Liver (tissue), 9 donors: ENCODE measurements around the gene GNG7. TPM values are rescaled to one million over a fixed set of nuclear protein-coding genes. Genes with fewer than 3 reads are reported as not detected.
A peak's percentile ranks its signal among the peaks of the same experiment; 100 is the strongest.

Experiments
- DNase-seq: peaks from one replicate; pipeline ENCODE4 v3.0.0-alpha.2; 2017; ENCODE audit warnings: low spot score
- H3K27ac ChIP-seq, 2 donors: one replicate each; pipeline ENCODE4 v1.7.0; 2013; ENCODE audit warnings: inconsistent platforms in 2 of 2, low read length in 2 of 2, control low read depth in 1 of 2, low read depth in 1 of 2, mild to moderate bottlenecking in 1 of 2
- H3K27me3 ChIP-seq, 4 donors: one replicate each; pipeline versions ENCODE4 v1.6.1 to v1.7.0; 2013; ENCODE audit warnings: low read length in 3 of 4, inconsistent platforms in 1 of 4, mild to moderate bottlenecking in 1 of 4, moderate library complexity in 1 of 4; ENCODE audit not compliant: control insufficient read depth in 4 of 4, insufficient read depth in 4 of 4
- H3K36me3 ChIP-seq, 4 donors: one replicate each; pipeline versions ENCODE4 v1.6.1 to v1.7.0; 2013; ENCODE audit warnings: low read length in 3 of 4, mild to moderate bottlenecking in 3 of 4, low read depth in 1 of 4, moderate library complexity in 1 of 4; ENCODE audit not compliant: control insufficient read depth in 4 of 4, insufficient read depth in 3 of 4
- H3K4me1 ChIP-seq, 4 donors: one replicate each; pipeline versions ENCODE4 v1.6.1 to v1.7.0; 2013; ENCODE audit warnings: low read length in 3 of 4, mild to moderate bottlenecking in 3 of 4, moderate library complexity in 1 of 4; ENCODE audit not compliant: control insufficient read depth in 4 of 4, insufficient read depth in 4 of 4
- H3K4me3 ChIP-seq, 3 donors: one replicate each; pipeline versions ENCODE4 v1.6.1 to v1.7.0; 2013; ENCODE audit warnings: low read length in 3 of 3, control low read depth in 1 of 3, low read depth in 1 of 3, mild to moderate bottlenecking in 1 of 3
- H3K9ac ChIP-seq, 2 donors: one replicate each; pipeline ENCODE4 v1.7.0; 2013; ENCODE audit warnings: low read length in 2 of 2, mild to moderate bottlenecking in 2 of 2, moderate library complexity in 2 of 2, control low read depth in 1 of 2, low read depth in 1 of 2
- H3K9me3 ChIP-seq, 4 donors: one replicate each; pipeline versions ENCODE4 v1.6.1 to v1.7.0; 2013; ENCODE audit warnings: low read length in 3 of 4; ENCODE audit not compliant: control insufficient read depth in 4 of 4
- EGR1 ChIP-seq, 2 donors: IDR thresholded peaks; 2 replicates each; pipeline ENCODE4 v1.6.1; 2016 to 2018; ENCODE audit warnings: antibody characterized with exemption in 2 of 2, low read depth in 2 of 2
- FOXA1 ChIP-seq: IDR thresholded peaks from 2 replicates; pipeline ENCODE4 v1.6.1; 2016; ENCODE audit warnings: antibody characterized with exemption
- FOXA2 ChIP-seq: IDR thresholded peaks from 2 replicates; pipeline ENCODE4 v1.6.1; 2016; ENCODE audit warnings: antibody characterized with exemption
- GABPA ChIP-seq, 2 donors: IDR thresholded peaks in 1 of 2; conservative IDR thresholded peaks in 1 of 2; 2 replicates each; pipeline ENCODE4 v1.6.1; 2016; ENCODE audit warnings: antibody characterized with exemption in 2 of 2, mild to moderate bottlenecking in 1 of 2, moderate library complexity in 1 of 2
- HNF4A ChIP-seq, 2 donors: conservative IDR thresholded peaks; 2 replicates each; pipeline ENCODE4 v1.6.1; 2016; ENCODE audit warnings: antibody characterized with exemption in 2 of 2, mild to moderate bottlenecking in 2 of 2
- HNF4G ChIP-seq: IDR thresholded peaks from 2 replicates; pipeline ENCODE4 v1.6.1; 2016; ENCODE audit warnings: antibody characterized with exemption
- JUND ChIP-seq, 2 donors: IDR thresholded peaks; 2 replicates each; pipeline ENCODE4 v1.6.1; 2016; ENCODE audit warnings: antibody characterized with exemption in 2 of 2
- MAX ChIP-seq: IDR thresholded peaks from 2 replicates; pipeline ENCODE4 v1.6.1; 2016; ENCODE audit warnings: antibody characterized with exemption
- NR2F2 ChIP-seq: IDR thresholded peaks from 2 replicates; pipeline ENCODE4 v1.6.1; 2016; ENCODE audit warnings: antibody characterized with exemption
- RAD21 ChIP-seq, 2 donors: IDR thresholded peaks; 2 replicates each; pipeline ENCODE4 v1.6.1; 2016; ENCODE audit warnings: antibody characterized with exemption in 2 of 2, mild to moderate bottlenecking in 2 of 2
- REST ChIP-seq: IDR thresholded peaks from 2 replicates; pipeline ENCODE4 v1.6.1; 2016; ENCODE audit warnings: antibody characterized with exemption, mild to moderate bottlenecking
- RXRA ChIP-seq, 2 donors: IDR thresholded peaks; 2 replicates each; pipeline ENCODE4 v1.6.1; 2017 to 2018; ENCODE audit warnings: antibody characterized with exemption in 2 of 2, mild to moderate bottlenecking in 1 of 2
- SP1 ChIP-seq: IDR thresholded peaks from 2 replicates; pipeline ENCODE4 v1.6.1; 2018; ENCODE audit warnings: antibody characterized with exemption, mild to moderate bottlenecking
- TAF1 ChIP-seq: conservative IDR thresholded peaks from 2 replicates; pipeline ENCODE4 v1.6.1; 2016; ENCODE audit warnings: antibody characterized with exemption, mild to moderate bottlenecking
- YY1 ChIP-seq: IDR thresholded peaks from 2 replicates; pipeline ENCODE4 v1.6.1; 2016; ENCODE audit warnings: antibody characterized with exemption, mild to moderate bottlenecking
- WGBS: extraction: QIAGEN DNeasy Blood & Tissue Kit; methylation state at CpG from one replicate; pipeline ENCODE4 v1.1.7; 2013; 5-methylcytosine and 5-hydroxymethylcytosine counted together
- polyA plus RNA-seq, 2 donors: library from polyadenylated mRNA; stranded (reverse) in 1 of 2; unstranded in 1 of 2; fragments of 200-250 nt in 1 of 2; fragments of >200 nt in 1 of 2; fragmentation: Nextera tagmentation in 1 of 2; extraction: Ambion mirVana in 1 of 2; gene quantifications; one replicate each; pipeline versions ENCODE4 v1.2.1 to v1.2.3, GENCODE V29; 2013 to 2015
- total RNA-seq, 2 donors: library from RNA; depleted of rRNA; stranded (reverse); fragments of >200 nt; gene quantifications; one replicate each; pipeline ENCODE4 v1.2.3, GENCODE V29; 2014
- TF ChIP-seq, protein P1 (sequence below): fragments of 150-350 bp; IDR thresholded peaks from 2 replicates; pipeline ENCODE4 v1.5.1; 2017; ENCODE audit warnings: improper control_type of control experiment, low read depth, low read length; ENCODE audit not compliant: missing input control
- TF ChIP-seq, protein P2 (sequence below): IDR thresholded peaks from 2 replicates; pipeline ENCODE4 v1.6.1; 2016; ENCODE audit warnings: antibody characterized with exemption
- TF ChIP-seq, protein P3 (sequence below): IDR thresholded peaks from 2 replicates; pipeline ENCODE4 v1.6.1; 2016; ENCODE audit warnings: antibody characterized with exemption
- donor health status: healthy.
- donor health status: healthy.
- donor health status: healthy.
- donor health status: healthy.
- donor health status: healthy.

The GNG7 gene
- total RNA-seq (1 to 10 TPM in 1 of 2 donors, under 1 TPM in 1; 0.75 to 1.1 TPM), polyA plus RNA-seq (1 to 10 TPM; 1.1 to 1.9 TPM)

GRCh38 chr19:2702170-2703076 is at the start of gene GNG7:
Gene GNG7 (minus strand): TSS chr19:2702694. CDS start chr19:2520688, 182,006 bp downstream.
- H3K9me3 ChIP-seq: no peaks in the 10 kb centered on the region
- no peaks in the 10 kb centered on the region for H3K36me3 ChIP-seq
- DNase-seq: peak; percentile 97
- peaks cover 2 to 7% (median 4%) of the 10 kb centered on the region in 4 donors for H3K4me1 ChIP-seq
- TF ChIP-seq YY1 (no peak), TAF1 (no peak), GABPA (IDR thresholded peaks at IDR 0.05 in 1 of 2, conservative IDR thresholded peaks at IDR 0.05 in 1 of 2) (no peak), SP1 (no peak), JUND (IDR thresholded peaks at IDR 0.05) (no peak), HNF4G (no peak), MAX (no peak), RXRA (IDR thresholded peaks at IDR 0.05) (no peak), HNF4A (conservative IDR thresholded peaks at IDR 0.05) (no peak)
- TF ChIP-seq, protein P1, sequence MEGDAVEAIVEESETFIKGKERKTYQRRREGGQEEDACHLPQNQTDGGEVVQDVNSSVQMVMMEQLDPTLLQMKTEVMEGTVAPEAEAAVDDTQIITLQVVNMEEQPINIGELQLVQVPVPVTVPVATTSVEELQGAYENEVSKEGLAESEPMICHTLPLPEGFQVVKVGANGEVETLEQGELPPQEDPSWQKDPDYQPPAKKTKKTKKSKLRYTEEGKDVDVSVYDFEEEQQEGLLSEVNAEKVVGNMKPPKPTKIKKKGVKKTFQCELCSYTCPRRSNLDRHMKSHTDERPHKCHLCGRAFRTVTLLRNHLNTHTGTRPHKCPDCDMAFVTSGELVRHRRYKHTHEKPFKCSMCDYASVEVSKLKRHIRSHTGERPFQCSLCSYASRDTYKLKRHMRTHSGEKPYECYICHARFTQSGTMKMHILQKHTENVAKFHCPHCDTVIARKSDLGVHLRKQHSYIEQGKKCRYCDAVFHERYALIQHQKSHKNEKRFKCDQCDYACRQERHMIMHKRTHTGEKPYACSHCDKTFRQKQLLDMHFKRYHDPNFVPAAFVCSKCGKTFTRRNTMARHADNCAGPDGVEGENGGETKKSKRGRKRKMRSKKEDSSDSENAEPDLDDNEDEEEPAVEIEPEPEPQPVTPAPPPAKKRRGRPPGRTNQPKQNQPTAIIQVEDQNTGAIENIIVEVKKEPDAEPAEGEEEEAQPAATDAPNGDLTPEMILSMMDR: no peak
- TF ChIP-seq, protein P2, sequence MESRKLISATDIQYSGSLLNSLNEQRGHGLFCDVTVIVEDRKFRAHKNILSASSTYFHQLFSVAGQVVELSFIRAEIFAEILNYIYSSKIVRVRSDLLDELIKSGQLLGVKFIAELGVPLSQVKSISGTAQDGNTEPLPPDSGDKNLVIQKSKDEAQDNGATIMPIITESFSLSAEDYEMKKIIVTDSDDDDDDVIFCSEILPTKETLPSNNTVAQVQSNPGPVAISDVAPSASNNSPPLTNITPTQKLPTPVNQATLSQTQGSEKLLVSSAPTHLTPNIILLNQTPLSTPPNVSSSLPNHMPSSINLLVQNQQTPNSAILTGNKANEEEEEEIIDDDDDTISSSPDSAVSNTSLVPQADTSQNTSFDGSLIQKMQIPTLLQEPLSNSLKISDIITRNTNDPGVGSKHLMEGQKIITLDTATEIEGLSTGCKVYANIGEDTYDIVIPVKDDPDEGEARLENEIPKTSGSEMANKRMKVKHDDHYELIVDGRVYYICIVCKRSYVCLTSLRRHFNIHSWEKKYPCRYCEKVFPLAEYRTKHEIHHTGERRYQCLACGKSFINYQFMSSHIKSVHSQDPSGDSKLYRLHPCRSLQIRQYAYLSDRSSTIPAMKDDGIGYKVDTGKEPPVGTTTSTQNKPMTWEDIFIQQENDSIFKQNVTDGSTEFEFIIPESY: no peak
- 3% methylated on average over 77 of the region's 77 CpGs for WGBS
- peak within 1 kb of the TSS in 2 of 3 donors; percentile 68 to 87 for H3K4me3 ChIP-seq
- H3K27me3 ChIP-seq: no peaks in the 10 kb centered on the region
- no peak within 1 kb of the TSS for H3K27ac ChIP-seq
- H3K9ac ChIP-seq: no peak within 1 kb of the TSS

DNA sequence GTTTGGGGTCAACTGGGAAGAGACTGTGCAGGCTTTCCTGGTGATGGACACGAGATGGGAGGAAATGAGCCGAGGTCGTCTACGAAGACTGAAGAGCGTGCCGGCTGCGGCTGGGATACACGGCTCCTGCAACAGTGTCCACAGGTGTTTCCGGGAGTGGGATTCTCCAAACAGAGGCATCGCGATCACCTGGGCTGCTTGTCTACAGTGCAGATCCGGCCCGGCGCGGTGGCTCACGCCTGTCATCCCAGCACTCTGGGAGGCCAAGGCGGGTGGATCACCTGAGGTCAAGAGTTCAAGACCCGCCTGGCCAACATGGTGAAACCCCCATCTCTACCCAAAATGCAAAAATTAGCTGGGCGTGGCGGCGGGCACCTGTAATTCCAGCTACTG is 48.9 kb upstream of the GNG7 start:
- peaks cover 2 to 16% (median 5%) of the 10 kb centered on the region in 4 donors for H3K36me3 ChIP-seq
- H3K9me3 ChIP-seq: no peaks in the 10 kb centered on the region
- DNase-seq: no peak
- no peaks in the 10 kb centered on the region for H3K27me3 ChIP-seq
- no peak overlapping the region for H3K9ac ChIP-seq
- no peaks in the 10 kb centered on the region for H3K4me1 ChIP-seq
- H3K4me3 ChIP-seq: no peak overlapping the region
- no peak overlapping the region for H3K27ac ChIP-seq
- WGBS: 88% methylated on average over 21 of the region's 21 CpGs
- no peak for TF ChIP-seq TAF1
- TF ChIP-seq EGR1 (IDR thresholded peaks at IDR 0.05; ENCODE audit: low read depth in 2 of 2): no peak
- no peak for TF ChIP-seq RXRA (IDR thresholded peaks at IDR 0.05)
- TF ChIP-seq FOXA1: no peak
- TF ChIP-seq MAX: no peak
- TF ChIP-seq NR2F2: no peak
- TF ChIP-seq, protein P3, sequence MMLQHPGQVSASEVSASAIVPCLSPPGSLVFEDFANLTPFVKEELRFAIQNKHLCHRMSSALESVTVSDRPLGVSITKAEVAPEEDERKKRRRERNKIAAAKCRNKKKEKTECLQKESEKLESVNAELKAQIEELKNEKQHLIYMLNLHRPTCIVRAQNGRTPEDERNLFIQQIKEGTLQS: no peak
- TF ChIP-seq SP1: no peak
- TF ChIP-seq JUND (IDR thresholded peaks at IDR 0.05): no peak
- TF ChIP-seq GABPA (IDR thresholded peaks at IDR 0.05 in 1 of 2, conservative IDR thresholded peaks at IDR 0.05 in 1 of 2): no peak
- no peak for TF ChIP-seq REST
- TF ChIP-seq, protein P2: no peak
- TF ChIP-seq RAD21 (IDR thresholded peaks at IDR 0.05): no peak
- TF ChIP-seq HNF4G: no peak
- no peak for TF ChIP-seq FOXA2
